ENCODE results near the gene RTN4IP1.
"Not testable (repeated sequence)": the region's sequence is repeated elsewhere in the genome, so short reads cannot be mapped to it uniquely, and the experiment has no call there.

The RTN4IP1 gene

DNA sequence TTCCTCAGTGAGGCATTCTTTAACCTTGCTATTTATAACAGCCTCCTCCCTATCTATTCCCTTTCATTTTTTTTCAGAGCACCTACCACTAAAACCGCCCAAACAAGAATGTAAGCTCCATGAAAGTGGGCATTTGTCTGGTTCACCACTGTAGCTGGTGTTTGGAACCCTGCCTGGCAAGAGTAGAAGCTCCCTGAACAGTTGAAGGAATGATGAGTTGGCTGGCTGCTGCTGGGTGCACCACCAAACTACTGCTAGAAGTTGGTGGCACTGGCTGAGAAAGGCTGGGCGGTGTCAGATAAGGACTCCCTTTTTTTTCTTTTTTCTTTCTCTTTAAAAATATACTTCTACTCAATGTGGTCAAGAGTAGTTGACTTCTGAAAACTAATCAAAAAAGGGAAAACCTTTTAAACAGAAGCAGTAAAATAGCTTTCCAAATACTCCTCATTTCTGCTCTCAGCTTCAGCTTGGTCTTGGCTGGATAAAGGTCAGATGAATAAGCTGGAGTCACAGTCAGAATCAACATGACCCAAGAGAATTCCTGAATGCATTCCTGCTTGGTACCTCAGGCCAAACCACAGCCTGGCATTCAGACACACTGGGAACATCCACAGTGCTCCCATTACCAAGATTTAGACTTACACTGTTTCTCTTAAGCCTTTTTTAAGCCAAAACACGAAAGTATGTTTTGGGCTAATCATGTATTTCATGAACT lies 38.0 kb downstream of the RTN4IP1 start:
- no peak for DNase-seq (ENCODE audit: low read depth, low spot score)
- peak overlapping the region; percentile 13 for H3K27ac ChIP-seq

DNA sequence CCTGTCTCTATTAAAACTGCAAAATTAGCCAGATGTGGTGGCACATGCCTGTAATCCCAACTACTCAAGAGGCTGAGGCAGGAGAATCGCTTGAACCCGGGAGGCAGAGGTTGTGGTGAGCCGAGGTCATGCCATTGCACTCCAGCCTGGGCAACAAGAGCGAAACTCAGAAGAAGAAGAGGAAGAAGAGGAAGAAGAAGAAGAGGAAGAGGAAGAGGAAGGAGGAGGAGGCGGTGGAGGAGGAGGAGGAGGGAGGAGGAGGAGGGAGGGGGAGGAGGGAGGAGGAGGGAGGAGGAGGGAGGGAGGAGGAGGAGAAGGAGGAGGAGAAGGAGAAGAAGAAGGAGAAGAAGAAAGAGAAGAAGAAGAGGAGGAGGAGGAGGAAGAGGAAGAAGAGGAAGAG lies 40.4 kb downstream of the RTN4IP1 start:
- DNase-seq (ENCODE audit: low read depth, low spot score); H3K27ac ChIP-seq: not testable (repeated sequence)

DNA sequence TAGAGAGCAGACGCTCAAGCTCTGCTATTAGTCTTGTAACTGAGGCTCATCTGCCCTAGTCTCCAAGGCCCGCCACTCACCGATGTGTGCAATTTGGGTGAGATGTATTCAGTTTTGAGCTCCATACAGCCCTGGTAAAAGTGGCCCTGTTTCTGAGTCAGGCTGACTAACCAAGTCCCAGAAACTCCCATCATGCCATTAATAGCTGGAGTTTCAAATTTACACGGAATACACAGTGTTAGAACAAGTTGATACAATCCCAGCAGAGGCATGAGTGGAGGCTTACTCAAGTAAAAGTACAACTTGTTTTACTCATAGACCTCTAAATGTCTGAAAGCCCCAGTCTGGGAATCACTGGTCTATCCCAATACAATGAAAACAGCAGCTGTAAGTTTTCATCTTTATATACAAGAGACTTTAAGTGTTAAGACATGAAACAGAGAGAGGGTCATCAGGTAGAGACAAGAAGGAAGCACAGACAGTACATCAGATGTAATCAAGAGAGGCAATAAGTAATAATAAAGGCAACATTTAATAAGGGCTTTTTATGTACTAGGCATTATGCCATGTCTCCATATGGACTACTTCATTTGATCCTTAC lies 42.4 kb downstream of the RTN4IP1 start:
- peak overlapping the region; percentile 40 for H3K27ac ChIP-seq
- peak; percentile 54 for DNase-seq (ENCODE audit: low read depth, low spot score)

DNA sequence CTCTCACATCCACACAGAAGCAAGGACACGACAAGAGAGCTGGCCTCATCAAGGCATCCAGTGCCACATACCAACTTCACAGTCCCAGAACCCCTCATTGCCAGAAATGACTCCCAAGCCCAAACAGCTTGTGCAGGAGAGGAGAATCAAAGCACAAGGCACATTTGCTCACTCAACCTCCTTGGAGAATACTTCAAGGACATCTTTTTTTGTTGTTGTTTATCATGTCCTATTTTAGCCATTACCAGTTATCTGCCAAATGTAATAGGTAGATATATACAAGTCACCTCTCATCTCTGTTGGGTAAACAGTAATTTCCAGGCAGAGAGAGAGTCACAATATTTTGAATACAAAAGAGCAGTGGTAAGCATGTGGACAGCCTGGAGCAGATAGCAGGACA lies 47.8 kb downstream of the RTN4IP1 start:
- DNase-seq (ENCODE audit: low read depth, low spot score): no peak
- no peak overlapping the region for H3K27ac ChIP-seq

DNA sequence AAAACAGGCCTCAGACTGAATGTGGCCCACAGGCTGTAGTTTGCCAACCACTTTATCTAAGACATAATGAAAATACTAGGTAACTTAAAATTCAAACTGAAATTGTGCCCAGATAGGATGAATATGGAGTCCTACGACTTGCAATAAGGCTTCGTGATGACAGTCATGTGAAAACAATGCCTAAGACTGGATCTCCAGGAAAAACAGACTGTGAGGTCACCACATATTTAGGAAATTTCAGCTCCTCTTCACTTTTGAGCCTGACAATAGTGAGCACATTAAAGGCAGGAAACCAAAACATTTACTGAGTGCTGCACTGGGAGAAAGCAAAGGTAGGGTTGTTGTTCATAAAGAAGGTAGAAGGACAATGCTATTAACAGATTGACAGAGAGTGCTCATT lies 50.0 kb downstream of the RTN4IP1 start:
- no peak overlapping the region for H3K27ac ChIP-seq
- no peak for DNase-seq (ENCODE audit: low read depth, low spot score)

DNA sequence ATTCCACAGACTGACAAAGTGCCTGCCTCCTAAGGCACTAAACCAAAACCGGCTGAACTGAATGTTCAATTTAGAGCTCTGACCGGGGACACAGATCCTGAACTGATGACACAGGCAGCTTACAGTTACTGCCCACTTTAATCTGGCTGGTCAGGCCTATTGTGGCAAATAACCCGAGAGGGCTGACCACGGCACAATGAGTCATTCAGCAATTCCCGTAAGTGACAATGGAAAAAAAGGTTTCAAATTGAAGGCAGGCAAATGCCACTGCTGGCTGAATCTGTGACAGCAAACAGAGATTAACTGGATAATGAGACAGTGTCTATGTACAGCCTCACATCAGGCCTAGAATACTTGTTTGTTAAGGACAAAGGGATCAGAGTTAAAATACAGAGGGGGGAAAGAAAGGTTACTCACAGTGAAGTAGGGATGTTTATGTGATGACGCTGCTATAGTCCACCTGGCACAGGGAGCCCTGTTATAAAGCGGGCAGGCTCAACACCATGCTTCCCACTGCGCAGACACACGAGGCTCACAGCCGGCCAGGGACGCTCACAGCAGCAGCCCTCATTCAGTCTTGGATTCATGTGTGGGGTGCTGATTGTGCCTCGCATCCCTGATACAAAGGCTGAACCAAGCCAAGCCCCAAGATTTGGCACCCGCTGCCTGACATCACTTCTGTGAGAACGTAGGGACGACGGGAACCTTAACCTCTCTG lies 54.4 kb downstream of the RTN4IP1 start:
- H3K27ac ChIP-seq: no peak overlapping the region
- no peak for DNase-seq (ENCODE audit: low read depth, low spot score)

DNA sequence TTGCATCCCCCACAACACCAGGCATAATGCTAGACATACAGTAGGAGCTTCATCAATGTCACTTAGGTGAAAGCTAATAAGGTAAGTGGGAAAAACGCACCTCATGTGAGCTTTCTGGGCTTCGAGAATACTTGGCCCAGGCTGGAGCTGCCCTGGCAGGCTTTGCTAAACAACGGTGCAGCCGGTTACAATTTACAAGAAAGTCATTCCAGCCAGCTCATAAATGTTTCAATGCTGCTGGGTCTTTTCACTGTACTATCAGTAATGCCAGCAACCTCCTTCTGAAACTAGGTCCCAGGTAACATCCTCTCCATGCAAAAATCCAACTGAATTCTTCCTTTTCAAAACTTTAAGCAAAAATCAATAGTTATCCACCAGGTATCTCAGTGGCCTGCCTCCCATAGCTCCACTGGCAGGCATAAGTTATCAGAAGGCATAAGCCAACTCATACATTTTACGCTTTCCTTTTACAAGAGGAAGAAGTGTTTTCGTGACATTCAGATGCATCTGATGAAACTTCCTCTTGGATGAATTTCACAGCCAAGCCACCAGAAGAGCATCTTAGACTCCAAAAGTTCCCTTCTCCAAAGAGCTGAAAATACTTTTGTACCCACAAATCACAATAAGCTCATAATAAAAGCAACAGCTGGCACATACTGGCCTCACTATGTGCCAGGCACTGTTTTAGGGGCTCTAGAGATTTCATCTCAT lies 56.3 kb downstream of the RTN4IP1 start:
- H3K27ac ChIP-seq: no peak overlapping the region
- DNase-seq (ENCODE audit: low read depth, low spot score): no peak

DNA sequence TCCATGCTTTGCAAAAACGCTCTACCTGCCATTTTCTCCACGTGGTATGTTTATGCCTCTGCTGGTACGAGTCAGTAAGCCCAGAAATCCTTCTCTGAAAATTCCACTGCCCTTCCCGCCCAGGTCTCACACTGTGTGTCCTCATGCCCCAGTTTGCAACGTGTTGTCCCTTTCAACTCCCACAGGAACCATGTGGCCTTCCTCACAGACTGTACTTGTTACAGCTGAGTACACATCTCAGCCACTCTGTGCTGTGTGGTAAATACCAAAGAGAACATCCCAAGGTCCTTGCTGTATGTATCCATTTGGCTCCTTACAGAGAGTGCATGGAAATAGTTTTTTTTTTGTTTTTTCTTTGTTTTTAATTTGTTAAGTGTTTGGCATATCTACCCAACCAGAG lies 56.9 kb downstream of the RTN4IP1 start:
- no peak for DNase-seq (ENCODE audit: low read depth, low spot score)
- no peak overlapping the region for H3K27ac ChIP-seq

DNA sequence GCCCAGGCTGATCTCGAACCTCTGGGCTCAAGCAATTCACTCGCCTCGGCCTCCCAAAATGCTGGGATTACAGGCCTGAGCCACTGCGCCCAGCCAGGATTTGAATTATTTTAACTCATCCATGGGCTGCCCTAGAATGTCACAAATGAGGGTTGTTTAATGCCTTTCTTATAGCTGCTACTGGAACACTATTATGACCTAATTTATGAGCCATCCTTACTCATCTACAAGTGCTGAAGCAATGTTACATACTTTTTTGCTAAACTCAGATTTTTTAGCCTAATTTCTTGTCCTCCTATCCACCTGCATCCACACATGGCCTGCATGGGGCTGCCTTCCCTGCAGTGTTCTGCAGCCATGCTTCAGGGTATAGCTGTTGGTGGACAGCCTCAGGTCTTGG lies 59.9 kb downstream of the RTN4IP1 start:
- H3K27ac ChIP-seq: no peak overlapping the region
- DNase-seq (ENCODE audit: low read depth, low spot score): no peak

DNA sequence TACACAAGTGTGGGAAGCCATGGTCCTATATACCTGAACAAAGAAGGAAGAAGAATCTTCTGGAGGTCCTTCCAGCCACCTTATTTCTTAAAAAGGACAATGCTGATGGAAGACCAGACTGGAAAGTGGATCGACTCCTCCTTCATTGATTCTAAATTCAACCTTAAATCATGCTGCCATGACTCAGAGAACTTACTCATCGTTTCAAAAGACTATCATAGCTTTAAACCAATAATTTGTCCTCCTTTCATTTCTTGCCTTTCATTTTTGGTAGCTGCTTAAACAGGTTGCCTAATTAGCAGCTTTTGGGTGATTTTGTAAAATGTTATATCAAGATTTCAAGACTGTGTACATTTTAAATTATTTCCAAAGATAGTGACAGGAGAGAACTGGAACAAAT lies 60.8 kb downstream of the RTN4IP1 start:
- DNase-seq (ENCODE audit: low read depth, low spot score): no peak
- H3K27ac ChIP-seq: peak overlapping the region; percentile 18

DNA sequence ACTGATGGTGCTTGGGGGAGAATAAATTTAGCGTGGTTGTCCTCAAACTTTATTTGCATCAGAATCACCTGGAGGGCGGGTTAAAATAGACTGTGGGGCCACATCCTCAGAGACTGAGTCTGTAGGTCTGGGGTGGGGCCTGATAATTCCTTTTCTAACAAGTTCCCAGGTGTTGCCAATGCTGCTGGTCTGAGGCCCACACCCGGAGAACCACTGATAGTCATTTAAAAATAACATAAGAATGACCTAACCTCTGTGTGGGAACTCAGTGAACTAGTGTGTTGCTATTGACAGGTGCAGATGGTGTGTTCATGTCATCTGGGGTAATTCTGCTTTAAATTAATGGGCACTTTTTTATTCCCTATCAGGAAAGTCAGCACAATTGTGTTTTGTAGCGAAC lies 64.8 kb downstream of the RTN4IP1 start:
- H3K27ac ChIP-seq: peak overlapping the region; percentile 5
- DNase-seq (ENCODE audit: low read depth, low spot score): no peak

DNA sequence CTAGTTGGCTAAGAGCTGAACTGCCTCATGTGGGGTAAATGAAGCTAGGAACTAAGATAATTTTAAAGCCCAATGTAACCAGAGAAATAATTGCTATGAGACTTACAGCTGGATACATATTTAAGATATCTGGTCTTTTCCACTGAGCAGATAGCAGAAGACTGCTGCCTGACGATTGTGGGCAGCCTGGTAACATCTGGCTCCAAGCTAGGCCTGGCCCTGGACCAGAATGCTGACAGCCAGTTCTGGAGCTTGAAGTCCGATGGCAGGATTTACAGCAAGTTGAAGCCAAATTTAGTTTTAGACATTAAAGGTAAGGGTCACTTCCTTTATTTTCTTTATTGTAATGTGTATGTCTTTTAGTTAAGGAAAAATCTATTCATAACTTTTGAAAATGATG lies 65.7 kb downstream of the RTN4IP1 start:
- no peak for DNase-seq (ENCODE audit: low read depth, low spot score)
- peak overlapping the region; percentile 5 for H3K27ac ChIP-seq

DNA sequence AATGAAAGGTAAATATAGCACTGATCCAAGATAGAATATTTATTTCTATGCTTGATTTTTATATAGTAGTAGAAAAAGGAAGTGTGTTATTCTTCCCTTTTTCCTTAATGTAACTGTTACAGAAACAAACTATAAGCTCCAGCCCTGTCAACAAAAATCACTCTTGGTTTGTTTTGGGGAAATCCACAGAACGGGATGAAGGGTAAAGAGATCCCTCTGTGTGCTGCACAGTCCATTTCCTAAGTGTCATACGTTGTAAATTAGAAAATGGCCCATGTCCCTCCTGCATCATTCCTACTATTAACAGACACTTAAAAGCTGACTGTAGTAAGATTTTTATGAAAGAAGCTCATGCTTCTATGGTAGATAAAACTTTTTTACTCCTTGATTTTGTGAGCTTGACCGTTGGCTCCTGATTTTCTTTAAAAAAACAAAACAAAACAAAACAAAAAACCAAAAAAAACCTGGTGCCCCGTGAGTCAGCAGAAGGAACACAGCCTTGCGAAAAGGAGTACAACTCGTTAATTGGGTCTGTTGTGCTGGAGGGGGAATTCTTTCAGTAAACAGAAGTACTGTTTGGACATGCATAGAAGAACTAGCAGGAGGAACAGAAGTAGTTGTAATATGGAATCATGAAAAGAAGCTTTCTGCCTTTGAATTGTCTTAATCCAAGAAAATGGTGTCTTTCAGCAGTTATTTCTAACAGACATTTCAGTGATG lies 67.5 kb downstream of the RTN4IP1 start:
- peak overlapping the region; percentile 66 for H3K27ac ChIP-seq
- DNase-seq (ENCODE audit: low read depth, low spot score): no peak

DNA sequence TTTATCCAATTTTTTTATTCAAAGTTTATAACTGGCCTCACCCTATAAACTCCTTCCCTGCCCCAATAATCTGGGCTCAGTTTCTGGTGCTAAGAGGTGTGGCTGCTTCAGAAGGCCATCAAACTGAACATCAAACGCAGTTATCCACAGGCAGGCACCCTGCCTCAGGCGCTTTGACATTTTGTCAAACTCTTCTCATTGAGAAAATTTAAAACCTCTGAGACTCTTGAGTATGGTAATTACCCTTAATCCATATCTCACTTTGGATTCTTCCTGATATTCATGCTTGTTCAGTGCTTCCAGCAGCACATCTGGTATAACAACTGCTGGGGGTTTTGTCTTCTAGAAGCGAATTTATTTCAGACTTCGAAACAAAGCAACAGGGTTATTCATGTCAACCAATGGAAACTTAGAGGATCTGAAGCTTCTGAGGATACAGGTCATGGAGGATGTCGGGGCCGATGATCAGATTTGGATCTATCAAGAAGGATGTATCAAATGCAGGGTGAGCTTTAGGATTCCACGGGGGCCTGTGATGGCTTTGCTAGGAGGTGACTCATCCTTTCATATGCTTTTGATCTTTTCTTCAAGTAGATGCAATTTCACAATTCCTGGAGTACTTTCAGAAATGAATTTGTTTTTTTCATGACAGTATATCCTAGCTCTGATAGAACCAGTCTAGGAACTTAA lies 68.2 kb downstream of the RTN4IP1 start:
- H3K27ac ChIP-seq: peak overlapping the region; percentile 66
- no peak for DNase-seq (ENCODE audit: low read depth, low spot score)

DNA sequence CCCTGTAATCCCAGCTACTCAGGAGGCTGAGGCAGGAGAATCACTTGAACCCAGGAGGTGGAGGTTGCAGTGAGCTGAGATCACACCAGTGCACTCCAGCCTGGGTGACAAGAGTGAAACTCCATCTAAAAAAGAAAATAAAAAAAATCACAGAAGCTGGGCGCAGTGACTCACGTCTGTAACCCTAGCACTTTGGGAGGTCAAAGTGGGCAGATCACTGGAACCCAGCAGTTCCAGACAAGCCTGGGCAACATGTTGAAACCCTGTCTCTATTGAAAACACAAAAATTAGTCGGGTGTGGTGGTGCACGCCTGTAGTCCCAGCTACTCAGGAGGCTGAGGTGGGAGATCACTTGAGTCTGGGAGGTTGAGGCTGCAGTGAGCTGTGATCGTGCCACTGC lies 69.6 kb downstream of the RTN4IP1 start:
- DNase-seq (ENCODE audit: low read depth, low spot score): not testable (repeated sequence)

DNA sequence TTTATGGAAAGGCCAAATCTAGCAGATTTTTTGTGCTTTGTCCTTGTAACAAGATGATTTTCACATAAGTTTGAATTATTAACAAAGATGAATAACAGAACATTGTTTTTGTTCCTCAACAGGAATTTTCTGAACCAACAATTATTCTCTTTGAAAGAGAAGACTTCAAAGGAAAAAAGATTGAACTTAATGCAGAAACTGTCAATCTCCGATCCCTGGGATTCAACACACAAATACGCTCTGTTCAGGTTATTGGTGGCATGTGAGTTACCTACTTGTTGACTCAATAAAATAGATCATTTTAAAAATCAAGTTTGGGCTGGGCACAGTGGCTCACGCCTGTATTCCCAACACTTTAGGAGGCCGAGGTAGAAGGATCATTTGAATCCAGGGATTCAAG lies 70.9 kb downstream of the RTN4IP1 start:
- no peak for DNase-seq (ENCODE audit: low read depth, low spot score)
- peak overlapping the region; percentile 66 for H3K27ac ChIP-seq

More for the DNA sequence above, 69.6 kb downstream of the RTN4IP1 start:
- H3K27ac ChIP-seq: peak overlapping the region; percentile 66

DNA sequence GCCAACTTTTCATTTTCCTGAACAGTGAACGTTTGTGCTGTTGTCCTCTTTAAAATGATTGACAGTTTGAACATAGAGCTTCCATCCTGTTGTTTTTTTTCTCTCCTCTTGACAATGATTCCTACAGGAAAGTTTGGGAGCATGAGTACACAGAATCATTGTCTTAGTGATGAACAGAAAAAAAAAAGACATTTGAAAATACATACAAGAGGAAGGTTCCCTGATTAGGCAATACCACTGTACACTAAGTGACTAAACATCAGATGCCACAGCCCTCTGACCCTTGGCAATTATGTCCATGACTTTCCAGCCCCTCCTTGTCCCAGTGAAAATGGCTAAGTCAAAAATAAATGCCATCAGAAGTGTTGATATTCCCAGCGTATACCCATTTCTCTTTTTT lies 71.5 kb downstream of the RTN4IP1 start:
- DNase-seq (ENCODE audit: low read depth, low spot score): no peak
- H3K27ac ChIP-seq: peak overlapping the region; percentile 66

DNA sequence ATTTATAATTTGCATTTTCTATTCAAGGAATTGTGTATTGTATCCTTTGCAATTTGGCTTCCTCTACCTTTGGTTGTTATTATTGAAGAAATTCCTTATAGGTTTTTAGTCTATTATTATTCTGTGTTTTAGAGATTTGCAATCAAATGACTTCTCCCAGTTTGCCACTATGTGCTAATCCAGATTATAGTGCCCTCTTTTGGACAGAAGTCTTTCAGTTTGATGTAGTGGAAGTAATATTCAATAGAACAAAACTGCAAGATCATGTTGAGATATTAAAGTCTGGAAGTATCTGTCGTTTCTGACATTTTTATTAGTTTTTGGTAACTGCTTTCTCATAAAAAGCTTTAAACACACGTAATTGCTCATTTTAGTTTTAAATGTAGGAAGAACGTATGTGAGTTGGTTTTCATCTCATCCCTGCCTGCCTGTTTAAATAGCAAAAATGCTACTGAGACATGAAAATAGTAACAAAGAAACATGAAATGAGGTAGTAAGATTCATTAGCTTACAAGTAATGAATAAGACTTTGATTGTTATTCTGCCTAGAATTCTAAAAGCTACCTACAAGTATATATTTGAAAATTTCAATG lies 72.8 kb downstream of the RTN4IP1 start:
- no peak overlapping the region for H3K27ac ChIP-seq
- no peak for DNase-seq (ENCODE audit: low read depth, low spot score)

DNA sequence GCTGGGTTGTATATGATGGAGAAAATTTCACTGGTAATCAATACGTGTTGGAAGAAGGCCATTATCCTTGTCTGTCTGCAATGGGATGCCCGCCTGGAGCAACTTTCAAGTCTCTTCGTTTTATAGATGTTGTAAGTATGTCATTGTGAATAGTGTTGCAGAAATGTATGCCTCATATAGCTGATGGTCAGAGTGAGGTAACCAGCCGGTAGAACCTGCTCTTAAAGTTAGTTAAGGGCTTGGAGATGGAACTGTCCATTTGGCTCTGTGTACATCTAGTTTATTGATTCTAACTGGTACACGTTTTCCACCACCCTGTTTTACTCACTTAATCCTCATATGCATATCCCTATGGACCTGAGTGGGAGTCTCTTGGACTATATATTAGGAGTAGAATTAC lies 73.5 kb downstream of the RTN4IP1 start:
- DNase-seq (ENCODE audit: low read depth, low spot score): no peak
- H3K27ac ChIP-seq: no peak overlapping the region

Data from epithelial cell of prostate (primary cell).